Sciatic nerve (tissue), 2 donors: ENCODE results near the gene CAPN12. TPM values are rescaled to one million over a fixed set of nuclear protein-coding genes. Genes with fewer than 3 reads are reported as not detected.
A peak's percentile ranks its signal among the peaks of the same experiment; 100 is the strongest.

Experiments used
- ATAC-seq: fragments of 200-7000 bp; cut with Tn5 transposase; one replicate; pipeline ENCODE4 v1.9.1; 2020; ENCODE audit warnings: mild to moderate bottlenecking, moderate library complexity
- DNase-seq: peaks from one replicate; pipeline ENCODE4 v3.0.0-alpha.2; 2020; ENCODE audit warnings: low spot score
- intact Hi-C: fragments of 100-400 bp; cut with DNase I; formaldehyde crosslinking; loops from one replicate; pipeline ENCODE4 v1.14.2; 2022
- total RNA-seq: library from RNA; stranded (reverse); fragmentation: NEBNext Ultra II Directional; extraction: Animal tissue kit (Norgen Biotek cat#: 25700); gene quantifications from one replicate; pipeline ENCODE4 v1.2.1, GENCODE V29; 2021
- donor health status: DM: no; HTN: no; CAD: no.
- donor health status: DM: no; HTN: no; CAD: no.

The CAPN12 gene
- total RNA-seq, 1 donor from 2014 or later: 5.6 TPM

GRCh38 chr19:38718747-38719543 is 25.3 kb downstream of the CAPN12 start:
- intact Hi-C loops: loop anchor here (5.0 kb wide), 1 partner anchor 707 kb away; no protein-coding TSS in a partner anchor
- DNase-seq (no peak), ATAC-seq (peak; percentile 23)

GRCh38 chr19:38717855-38718254 is 26.4 kb downstream of the CAPN12 start:
- DNase-seq (no peak), ATAC-seq (no peak)
- intact Hi-C loops: loop anchor here (5.0 kb wide), 1 partner anchor 706 kb away; no protein-coding TSS in a partner anchor

DNA sequence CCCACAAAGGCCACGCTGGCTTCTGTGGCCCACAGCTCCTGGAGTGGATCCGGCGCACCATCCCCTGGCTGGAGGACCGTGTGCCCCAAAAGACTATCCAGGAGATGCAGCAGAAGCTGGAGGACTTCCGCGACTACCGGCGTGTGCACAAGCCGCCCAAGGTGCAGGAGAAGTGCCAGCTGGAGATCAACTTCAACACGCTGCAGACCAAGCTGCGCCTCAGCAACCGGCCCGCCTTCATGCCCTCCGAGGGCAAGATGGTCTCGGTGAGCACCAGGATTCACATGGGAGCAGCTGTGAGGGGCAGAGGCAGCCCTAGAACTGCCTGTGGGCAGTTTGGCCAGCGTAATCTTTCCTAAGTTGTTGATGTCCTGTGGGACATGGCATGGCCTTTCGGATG is 27.2 kb downstream of the CAPN12 start:
- DNase-seq: no peak
- no peak for ATAC-seq
- intact Hi-C loops: loop anchor here (5.0 kb wide), 1 partner anchor 705 kb away; no protein-coding TSS in a partner anchor

GRCh38 chr19:38715555-38715954 is 28.7 kb downstream of the CAPN12 start:
- no peak for DNase-seq
- intact Hi-C loops: loop anchor here (5.0 kb wide), 1 partner anchor 703 kb away; no protein-coding TSS in a partner anchor
- ATAC-seq: no peak

DNA sequence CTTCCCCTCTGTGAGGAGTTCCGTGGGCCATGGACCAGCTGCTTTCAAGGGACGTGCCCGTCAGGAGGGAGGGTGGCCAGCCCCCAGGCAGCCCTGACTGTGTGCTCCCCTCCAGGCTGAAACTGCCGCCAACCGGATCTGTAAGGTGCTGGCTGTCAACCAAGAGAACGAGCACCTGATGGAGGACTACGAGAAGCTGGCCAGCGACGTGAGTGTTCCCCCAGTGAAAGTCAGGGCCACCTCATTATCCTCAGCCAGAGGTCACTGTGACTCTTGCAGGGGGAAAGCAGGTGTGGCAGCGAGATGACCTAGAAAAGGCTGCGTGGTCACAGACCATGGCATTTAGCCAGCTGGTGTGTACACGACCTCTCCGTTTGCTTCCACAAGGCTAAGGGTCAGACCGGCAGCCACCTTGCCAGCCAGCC is 29.9 kb downstream of the CAPN12 start:
- ATAC-seq: no peak
- intact Hi-C loops: no loop called here
- DNase-seq: no peak

DNA sequence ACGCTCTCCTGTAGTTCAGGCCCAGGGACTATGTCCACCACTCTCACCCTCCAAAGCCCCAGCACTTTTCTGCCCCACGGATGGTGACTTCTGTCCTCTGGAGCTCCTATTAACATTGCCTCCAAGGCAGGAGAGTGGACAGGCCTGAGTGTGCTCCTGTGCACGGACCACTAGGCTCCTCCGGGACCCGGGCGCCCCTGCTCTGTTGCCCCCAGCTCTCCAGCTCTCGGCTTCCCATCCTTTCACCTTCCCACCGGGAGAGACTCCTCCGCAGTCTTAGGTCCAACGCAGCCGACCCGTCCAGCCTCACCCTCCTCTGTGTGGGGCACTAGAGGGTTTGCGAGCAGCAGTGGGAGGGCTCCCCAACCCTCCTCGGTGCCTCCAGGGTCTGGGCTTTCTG is 30.4 kb downstream of the CAPN12 start:
- DNase-seq (no peak), ATAC-seq (no peak)
- intact Hi-C loops: no loop called here

- peak; percentile 86 for DNase-seq
- intact Hi-C loops: no loop called here
- ATAC-seq: peak; percentile 69
Measured at GRCh38 chr19:38713227-38713649, 31.0 kb downstream of the CAPN12 start.

GRCh38 chr19:38712161-38712748 is 32.0 kb downstream of the CAPN12 start:
- DNase-seq: no peak
- peak; percentile 3 for ATAC-seq
- intact Hi-C loops: no loop called here

GRCh38 chr19:38711726-38712153 is 32.5 kb downstream of the CAPN12 start:
- intact Hi-C loops: no loop called here
- no peak for DNase-seq
- peak; percentile 63 for ATAC-seq

DNA sequence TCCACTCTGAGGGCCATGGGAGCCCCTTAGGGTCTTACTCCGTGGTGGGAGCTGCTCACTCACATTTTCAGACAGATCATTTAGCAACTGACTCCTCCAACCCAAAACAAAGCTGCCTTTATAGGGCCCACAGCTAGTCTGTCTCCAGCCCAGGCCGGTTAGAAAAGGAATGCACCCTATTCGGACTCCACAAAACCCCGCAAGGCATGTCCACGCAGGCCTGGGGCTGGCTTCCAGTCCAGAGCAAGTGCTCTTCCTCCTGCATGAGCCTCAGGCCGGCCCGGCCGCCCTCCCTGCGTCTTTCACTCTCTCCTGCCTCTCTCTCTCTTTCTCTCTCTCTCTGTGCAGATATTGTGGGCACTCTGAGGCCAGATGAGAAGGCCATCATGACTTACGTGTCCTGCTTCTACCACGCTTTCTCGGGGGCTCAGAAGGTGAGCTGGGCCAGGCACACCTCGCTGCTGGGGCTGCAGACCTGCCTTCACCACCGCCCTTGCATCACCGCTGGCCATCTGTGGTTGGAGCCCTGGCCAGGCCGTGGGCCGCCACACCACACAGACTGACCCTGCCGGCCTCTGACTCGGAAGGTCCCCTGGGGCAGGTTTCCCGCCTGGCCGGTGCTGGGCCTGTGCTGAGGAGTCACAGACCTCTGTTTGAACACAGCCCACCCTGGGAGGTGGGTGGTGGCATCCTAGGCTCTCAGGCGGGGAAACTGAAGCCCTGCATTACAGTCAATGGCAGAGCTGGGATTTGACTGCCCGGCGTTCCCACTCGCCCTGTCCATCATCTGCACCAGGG is 33.1 kb downstream of the CAPN12 start:
- DNase-seq (no peak), ATAC-seq (peak; percentile 48)
- intact Hi-C loops: no loop called here

DNA sequence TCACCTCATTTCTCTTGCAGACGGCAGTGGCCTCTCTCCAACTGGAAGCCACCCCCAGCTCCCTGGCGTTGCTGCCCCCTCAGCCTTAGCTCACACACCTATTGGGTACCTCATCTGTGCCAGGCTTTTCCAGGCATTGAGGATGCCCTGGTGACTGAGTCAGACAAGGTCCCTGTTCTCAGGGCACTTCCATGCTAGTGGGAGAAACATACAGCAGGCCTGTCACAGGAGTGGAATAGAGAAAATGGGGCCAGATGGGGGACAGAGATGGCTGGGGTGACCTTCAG is 33.9 kb downstream of the CAPN12 start:
- intact Hi-C loops: no loop called here
- DNase-seq (no peak), ATAC-seq (no peak)

GRCh38 chr19:38709671-38710415 is 34.4 kb downstream of the CAPN12 start:
- no peak for ATAC-seq
- DNase-seq: no peak
- intact Hi-C loops: no loop called here

DNA sequence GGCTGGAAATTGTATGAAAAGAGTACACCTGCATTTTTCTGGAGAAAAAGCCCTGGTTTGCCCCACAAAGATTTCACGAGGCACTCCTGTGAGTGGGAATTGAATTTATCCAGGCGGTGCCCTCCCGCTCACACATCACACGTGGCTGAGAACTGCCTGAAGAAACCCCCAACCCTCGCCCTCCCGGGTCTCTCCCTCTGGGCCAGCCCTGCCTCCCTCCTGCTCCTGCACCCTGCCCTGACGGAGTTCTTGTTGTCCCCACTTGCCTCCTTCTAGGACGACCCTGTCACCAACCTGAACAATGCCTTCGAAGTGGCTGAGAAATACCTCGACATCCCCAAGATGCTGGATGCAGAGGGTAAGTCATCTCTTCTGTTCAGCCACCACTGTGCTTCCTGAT is 35.2 kb downstream of the CAPN12 start:
- DNase-seq (no peak), ATAC-seq (no peak)
- intact Hi-C loops: no loop called here

DNA sequence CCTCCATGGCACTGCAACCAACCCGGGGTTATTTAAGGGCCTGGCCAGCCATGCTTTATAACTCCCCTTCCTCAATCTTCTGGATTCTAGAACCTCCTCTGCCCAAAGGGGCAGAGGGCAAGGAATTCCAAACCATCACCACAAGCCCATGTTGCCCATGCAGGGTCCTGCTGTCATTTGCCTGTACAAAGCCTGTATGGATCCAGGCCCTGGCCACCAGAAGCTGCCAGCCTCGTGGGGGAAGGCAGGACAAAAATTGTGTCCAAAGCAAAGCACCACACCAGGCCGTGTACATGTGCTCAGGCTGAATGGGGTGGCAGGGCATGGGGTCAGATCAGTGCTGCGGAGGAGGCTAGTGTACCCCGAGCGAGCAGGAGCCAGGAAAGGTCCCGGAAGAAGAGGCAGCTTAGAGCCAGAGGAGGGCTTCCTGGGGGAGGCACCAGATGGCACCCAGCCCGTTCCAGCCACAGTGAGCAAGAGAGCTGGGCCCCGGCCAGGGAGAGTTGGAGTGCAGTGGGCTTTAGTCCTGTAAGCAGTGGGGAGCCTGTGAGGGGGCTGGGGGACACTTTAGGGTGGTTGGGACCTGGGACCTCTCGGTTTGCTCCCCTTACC is 35.8 kb downstream of the CAPN12 start:
- DNase-seq: no peak
- intact Hi-C loops: no loop called here

GRCh38 chr19:38707512-38708114 is 36.7 kb downstream of the CAPN12 start:
- ATAC-seq: no peak
- intact Hi-C loops: no loop called here
- no peak for DNase-seq

More for the DNA sequence above, 35.8 kb downstream of the CAPN12 start:
- ATAC-seq: no peak

GRCh38 chr19:38706792-38707511 is 37.3 kb downstream of the CAPN12 start:
- no peak for DNase-seq
- intact Hi-C loops: no loop called here
- no peak for ATAC-seq

- no peak for DNase-seq
- intact Hi-C loops: no loop called here
- no peak for ATAC-seq
Measured at GRCh38 chr19:38705197-38706019, 38.9 kb downstream of the CAPN12 start.
